GM23338 (cell line): ENCODE measurements around the gene SNCA. TPM values are rescaled to one million over a fixed set of nuclear protein-coding genes. Genes with fewer than 3 reads are reported as not detected.

Source experiments
- ATAC-seq: fragments of 200-7000 bp; cut with Tn5 transposase; 3 replicates; pipeline ENCODE4 v1.9.1; 2020
- DNase-seq: peaks from one replicate; pipeline ENCODE4 v3.0.0-alpha.2; 2015; ENCODE audit warnings: low spot score
- H2AFZ ChIP-seq: fragments of 200-600 bp; sonication (generic); 2 replicates; pipeline ENCODE4 v1.8.0; 2016; ENCODE audit warnings: antibody characterized with exemption, mild to moderate bottlenecking, moderate library complexity
- H3F3A ChIP-seq: fragments of 200-600 bp; sonication (generic); replicated peaks from 2 replicates; pipeline ENCODE4 v1.8.0; 2017; ENCODE audit warnings: antibody characterized with exemption, mixed run types, low read depth
- H3K27ac ChIP-seq: fragments of 200-600 bp; sonication (generic); 2 replicates; pipeline ENCODE4 v1.6.1; 2016; ENCODE audit warnings: low read depth
- H3K27me3 ChIP-seq: fragments of 200-600 bp; sonication (generic); 2 replicates; pipeline ENCODE4 v1.8.0; 2016; ENCODE audit warnings: mild to moderate bottlenecking, mixed run types, moderate library complexity; ENCODE audit not compliant: insufficient read depth
- H3K36me3 ChIP-seq: fragments of 200-600 bp; sonication (generic); 2 replicates; pipeline ENCODE4 v1.8.0; 2016; ENCODE audit warnings: mild to moderate bottlenecking; ENCODE audit not compliant: insufficient read depth
- H3K4me1 ChIP-seq: fragments of 200-600 bp; sonication (generic); 2 replicates; pipeline ENCODE4 v1.8.0; 2016; ENCODE audit warnings: mild to moderate bottlenecking, moderate library complexity; ENCODE audit not compliant: insufficient read depth
- H3K4me2 ChIP-seq: fragments of 200-600 bp; sonication (generic); 2 replicates; pipeline ENCODE4 v1.7.1; 2017; ENCODE audit warnings: mixed run types
- H3K4me3 ChIP-seq: fragments of 200-600 bp; sonication (generic); 2 replicates; pipeline ENCODE4 v1.6.1; 2016; ENCODE audit warnings: mixed run types
- H3K79me2 ChIP-seq: fragments of 200-600 bp; sonication (generic); replicated peaks from 2 replicates; pipeline ENCODE4 v1.8.0; 2017; ENCODE audit warnings: mild to moderate bottlenecking; ENCODE audit not compliant: insufficient read depth
- H3K9me2 ChIP-seq: fragments of 200-600 bp; sonication (generic); 2 replicates; pipeline ENCODE4 v1.8.0; 2017; ENCODE audit not compliant: insufficient read depth
- H4K20me1 ChIP-seq: fragments of 200-600 bp; sonication (generic); replicated peaks from 2 replicates; pipeline ENCODE4 v1.8.0; 2017; ENCODE audit warnings: mild to moderate bottlenecking; ENCODE audit not compliant: insufficient read depth
- H3K27ac Mint-ChIP-seq: 2 replicates; pipeline ENCODE4 v1.8.0; 2020; ENCODE audit warnings: inconsistent platforms, mild to moderate bottlenecking, moderate library complexity, mixed read lengths
- H3K27me3 Mint-ChIP-seq: 3 replicates; pipeline ENCODE4 v1.8.0; 2022; ENCODE audit warnings: low read depth, mild to moderate bottlenecking, moderate library complexity, mixed read lengths, inconsistent platforms; ENCODE audit not compliant: insufficient read depth, poor library complexity
- H3K36me3 Mint-ChIP-seq: 3 replicates; pipeline ENCODE4 v1.8.0; 2021; ENCODE audit warnings: low read depth, mild to moderate bottlenecking, inconsistent platforms, moderate library complexity, mixed read lengths
- H3K4me1 Mint-ChIP-seq: 3 replicates; pipeline ENCODE4 v1.8.0; 2020; ENCODE audit warnings: mild to moderate bottlenecking, inconsistent platforms, mixed read lengths
- H3K4me3 Mint-ChIP-seq: 3 replicates; pipeline ENCODE4 v1.8.0; 2021; ENCODE audit warnings: moderate library complexity, mild to moderate bottlenecking, inconsistent platforms, mixed read lengths
- H3K9me3 Mint-ChIP-seq: 3 replicates; pipeline ENCODE4 v1.8.0; 2020; ENCODE audit warnings: moderate library complexity, mild to moderate bottlenecking, inconsistent platforms, mixed read lengths
- CREB1 ChIP-seq: fragments of 250-450 bp; sonication (Bioruptor Pico); IDR thresholded peaks from 2 replicates; pipeline ENCODE4 v1.5.0; 2020; ENCODE audit warnings: low read depth, mild to moderate bottlenecking, moderate library complexity
- CTCF ChIP-seq, 2 experiments: fragments of 200-600 bp in 1 of 2; sonication (generic) in 1 of 2; conservative IDR thresholded peaks; 2 replicates each; pipeline versions ENCODE4 v1.5.1 to v1.6.1; 2016 to 2017; ENCODE audit warnings: antibody characterized with exemption in 2 of 2, low read depth in 2 of 2, mild to moderate bottlenecking in 2 of 2, moderate library complexity in 1 of 2
- EZH2 ChIP-seq: fragments of 200-600 bp; sonication (generic); IDR thresholded peaks from one replicate; pipeline ENCODE4 v1.8.0; 2017; ENCODE audit warnings: antibody characterized with exemption, mild to moderate bottlenecking, low read depth; ENCODE audit not compliant: unreplicated experiment
- JUNB ChIP-seq: IDR thresholded peaks from one replicate; pipeline ENCODE4 v1.6.1; 2016; ENCODE audit warnings: antibody characterized with exemption; ENCODE audit not compliant: unreplicated experiment
- NANOG ChIP-seq: IDR thresholded peaks from 2 replicates; pipeline ENCODE4 v1.6.1; 2016; ENCODE audit warnings: antibody characterized with exemption, borderline replicate concordance
- STAT1 ChIP-seq: IDR thresholded peaks from one replicate; pipeline ENCODE4 v1.6.1; 2016; ENCODE audit warnings: antibody characterized with exemption; ENCODE audit not compliant: unreplicated experiment
- ZNF462 ChIP-seq: fragments of 250-450 bp; sonication (Bioruptor Pico); IDR thresholded peaks from 2 replicates; pipeline ENCODE4 v1.5.0; 2020; ENCODE audit warnings: mild to moderate bottlenecking, moderate library complexity
- polyA plus RNA-seq: library from polyadenylated mRNA; unstranded; fragments of >200 nt; fragmentation: Nextera tagmentation; extraction: Ambion mirVana; gene quantifications from 2 replicates; pipeline ENCODE4 v1.2.1, GENCODE V29; 2016
- total RNA-seq: library from RNA; depleted of rRNA; stranded (reverse); fragments of >200 nt; shearing (Covaris generic); gene quantifications from 2 replicates; pipeline ENCODE4 v1.2.3, GENCODE V29; 2014

SNCA gene
- total and polyA plus RNA-seq, 2 experiments from 2014 or later = 15.6 to 31.1 TPM

- no peak overlapping the region for H3K4me3 ChIP-seq
- H2AFZ ChIP-seq = no peak overlapping the region
- no peaks in the 10 kb centered on the region; the same call in 1 of the 2 replicates for H4K20me1 ChIP-seq
- no peak overlapping the region for H3K4me3 Mint-ChIP-seq
- H3K79me2 ChIP-seq = no peaks in the 10 kb centered on the region
- no peaks in the 10 kb centered on the region for H3K4me1 ChIP-seq
- H3K27ac Mint-ChIP-seq = no peak overlapping the region
- H3K4me1 Mint-ChIP-seq = no peaks in the 10 kb centered on the region
- H3K36me3 ChIP-seq = no peaks in the 10 kb centered on the region
- H3K4me2 ChIP-seq = no peak overlapping the region
- ATAC-seq = no peak
- no peaks in the 10 kb centered on the region for H3K36me3 Mint-ChIP-seq
- TF ChIP-seq ZNF462 (no peak), JUNB (no peak), CREB1 (CRISPR knock-in tag) (no peak), CTCF (conservative IDR thresholded peaks at IDR 0.05; ENCODE audit: low read depth in 2 of 2) (no peak), NANOG (no peak), STAT1 (no peak), EZH2 (no peak)
- H3F3A ChIP-seq = no peaks in the 10 kb centered on the region
- no peaks in the 10 kb centered on the region for H3K9me2 ChIP-seq
- H3K9me3 Mint-ChIP-seq = no peaks in the 10 kb centered on the region
- H3K27ac ChIP-seq = no peak overlapping the region
- no peaks in the 10 kb centered on the region for H3K27me3 ChIP-seq
- DNase-seq = no peak
- no peaks in the 10 kb centered on the region for H3K27me3 Mint-ChIP-seq
Measured at GRCh38 chr4:89805297-89805696, 31.7 kb downstream of the SNCA start.
